ENCODE data around the gene ATG4B.

The ATG4B gene

DNA sequence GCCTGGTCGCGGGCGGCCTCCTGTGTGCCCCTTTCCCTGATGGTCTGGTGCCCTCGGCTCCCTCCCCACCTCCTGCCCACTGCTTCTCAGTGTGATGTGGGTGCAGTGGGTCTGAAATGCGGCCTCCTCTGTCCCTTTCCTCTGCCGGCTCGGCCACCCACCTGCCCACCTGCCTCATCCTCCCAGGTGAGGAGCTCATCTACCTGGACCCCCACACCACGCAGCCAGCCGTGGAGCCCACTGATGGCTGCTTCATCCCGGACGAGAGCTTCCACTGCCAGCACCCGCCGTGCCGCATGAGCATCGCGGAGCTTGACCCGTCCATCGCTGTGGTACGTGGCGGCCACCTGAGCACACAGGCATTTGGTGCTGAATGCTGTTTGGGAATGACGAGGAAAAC, 30.9 kb downstream of the ATG4B start:
- no peak for DNase-seq

DNA sequence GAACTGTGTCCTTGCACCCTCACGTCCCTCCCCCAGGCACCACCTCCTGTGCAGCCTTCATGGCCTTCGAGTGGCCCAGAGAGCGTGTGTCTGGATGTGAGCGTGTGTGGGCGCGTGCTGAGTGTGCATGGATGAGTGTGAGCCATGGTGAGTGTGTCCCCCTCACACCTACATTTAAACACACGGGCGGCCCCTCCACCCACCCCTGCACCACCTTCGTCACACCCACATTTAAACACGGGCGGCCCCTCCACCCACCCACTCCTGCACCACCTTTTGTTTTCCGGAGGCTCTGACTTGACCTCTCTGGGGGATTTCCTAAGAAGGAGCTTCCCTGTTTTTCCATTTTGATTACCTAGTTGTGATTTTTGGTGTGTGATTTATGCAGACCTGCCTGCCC, 31.3 kb downstream of the ATG4B start:
- no peak for DNase-seq

DNA sequence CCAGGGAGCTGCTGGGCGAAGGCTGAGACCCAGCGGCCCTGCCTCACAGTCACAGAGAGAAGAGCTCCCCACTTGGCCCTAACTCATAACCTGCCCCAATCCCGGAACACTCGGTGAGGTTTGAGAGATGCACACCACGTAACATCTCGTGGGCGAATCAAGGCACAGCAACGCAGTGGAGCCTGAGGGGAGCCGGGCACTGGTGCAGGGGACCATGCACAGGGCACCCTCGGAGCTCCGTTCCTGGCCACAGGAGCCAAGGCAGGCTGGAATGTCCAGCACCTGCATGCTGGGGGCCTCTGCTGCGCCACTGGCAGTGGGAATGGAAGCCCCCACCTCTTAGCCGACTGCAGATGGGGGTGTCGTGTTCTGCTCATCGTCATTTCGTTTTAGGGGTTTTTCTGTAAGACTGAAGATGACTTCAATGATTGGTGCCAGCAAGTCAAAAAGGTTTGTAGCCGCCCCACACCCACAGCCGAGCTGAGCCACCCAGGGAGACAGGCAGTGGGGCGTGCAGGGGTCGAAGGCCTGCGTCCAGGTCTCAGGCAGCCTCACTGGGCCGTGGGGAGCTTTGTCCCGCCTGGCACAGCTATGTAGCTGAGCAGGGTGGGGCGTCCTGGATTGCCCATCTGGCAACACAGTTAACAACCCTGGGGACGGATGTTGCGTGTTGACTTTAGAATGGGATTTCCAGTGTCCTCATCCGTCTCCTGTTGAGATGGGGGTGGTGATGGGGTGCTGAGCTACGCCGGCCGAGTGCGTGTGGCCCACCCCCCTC, 33.0 kb downstream of the ATG4B start:
- DNase-seq: no peak

DNA sequence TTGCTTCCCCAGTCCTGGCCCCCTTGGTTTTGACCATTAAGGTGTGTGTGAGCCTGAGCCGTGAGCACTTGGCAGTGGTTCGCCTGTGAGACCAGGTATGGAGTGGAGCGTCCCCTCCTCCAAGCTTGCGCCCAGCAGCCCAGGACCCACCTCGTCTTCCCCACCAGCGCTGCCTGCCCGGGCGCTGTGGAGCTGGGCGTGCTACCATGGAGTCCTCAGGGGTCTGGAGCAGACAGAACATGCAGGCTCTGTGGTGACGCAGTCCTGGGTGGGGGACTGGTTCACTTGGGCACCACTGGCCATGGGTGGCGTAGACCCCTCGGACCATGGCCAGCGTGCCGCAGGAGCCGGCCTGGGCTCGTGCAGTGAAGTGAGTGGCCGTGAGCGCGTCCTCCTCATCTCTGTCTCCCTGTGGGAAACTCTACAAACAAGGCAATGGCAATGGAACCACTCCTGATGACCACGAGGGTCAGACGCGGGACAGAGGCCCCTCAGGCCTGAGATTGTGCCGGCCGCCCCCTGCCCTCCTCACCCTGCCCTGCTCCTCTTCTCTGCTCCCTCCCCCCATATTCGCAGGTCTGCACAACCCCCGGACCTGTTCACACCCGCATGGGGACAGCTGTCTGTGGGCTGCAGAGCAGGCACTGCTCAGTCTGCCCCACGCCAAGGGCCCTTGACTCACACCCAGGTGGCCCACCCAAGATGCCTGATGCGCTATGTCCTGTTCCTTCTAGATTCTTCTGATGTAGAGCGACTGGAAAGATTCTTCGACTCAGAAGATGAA, 34.2 kb downstream of the ATG4B start:
- DNase-seq: no peak

DNA sequence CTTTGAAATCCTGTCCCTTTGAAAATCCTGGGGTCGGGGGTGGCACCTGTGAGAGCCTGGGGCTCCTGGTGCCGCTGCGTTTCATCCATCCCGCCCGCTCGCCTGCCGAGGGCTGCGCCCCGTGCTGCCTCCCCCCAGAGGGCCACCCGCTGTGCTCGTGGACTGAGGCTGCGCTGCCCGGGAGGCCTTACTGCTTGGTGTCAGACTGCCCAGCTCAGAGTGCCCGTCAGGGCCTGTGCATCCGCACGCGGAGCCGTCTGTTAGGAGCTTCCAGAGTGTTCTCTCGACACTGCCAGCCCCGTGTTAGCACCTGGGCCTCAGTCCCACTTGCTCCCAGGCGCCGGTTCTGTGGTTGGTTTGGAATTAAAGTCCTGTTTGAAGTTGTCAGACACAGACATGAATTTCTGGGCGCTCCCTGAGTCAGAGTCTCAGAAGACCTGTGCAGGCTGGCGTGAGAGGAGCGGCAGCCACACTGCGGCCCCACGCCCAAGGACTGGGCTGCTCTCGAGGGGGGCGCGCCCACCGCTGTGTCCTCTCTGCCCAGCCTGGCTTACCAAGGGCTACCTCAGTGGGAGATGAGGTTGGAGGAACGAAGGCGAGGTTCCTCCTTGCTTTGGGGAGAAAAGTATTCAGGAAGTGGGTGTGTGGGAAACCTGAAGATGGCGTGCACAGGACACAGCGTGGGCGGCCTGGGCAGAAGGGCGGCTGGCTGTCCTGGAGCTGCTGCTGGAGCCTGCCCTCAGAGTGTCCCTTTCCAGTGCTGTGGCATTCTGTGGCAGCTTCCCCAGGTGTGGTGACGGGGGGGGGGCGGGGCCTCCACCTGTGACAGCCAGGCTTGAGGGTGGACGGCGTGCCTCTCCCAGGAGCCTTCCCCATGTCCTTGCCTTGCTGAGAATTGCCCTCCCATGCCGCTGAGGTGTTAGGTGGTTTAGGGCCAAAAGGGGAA, 35.0 kb downstream of the ATG4B start:
- DNase-seq: no peak

GRCh38 chr2:241673189-241673663, 35.7 kb downstream of the ATG4B start:
- no peak for DNase-seq

DNA sequence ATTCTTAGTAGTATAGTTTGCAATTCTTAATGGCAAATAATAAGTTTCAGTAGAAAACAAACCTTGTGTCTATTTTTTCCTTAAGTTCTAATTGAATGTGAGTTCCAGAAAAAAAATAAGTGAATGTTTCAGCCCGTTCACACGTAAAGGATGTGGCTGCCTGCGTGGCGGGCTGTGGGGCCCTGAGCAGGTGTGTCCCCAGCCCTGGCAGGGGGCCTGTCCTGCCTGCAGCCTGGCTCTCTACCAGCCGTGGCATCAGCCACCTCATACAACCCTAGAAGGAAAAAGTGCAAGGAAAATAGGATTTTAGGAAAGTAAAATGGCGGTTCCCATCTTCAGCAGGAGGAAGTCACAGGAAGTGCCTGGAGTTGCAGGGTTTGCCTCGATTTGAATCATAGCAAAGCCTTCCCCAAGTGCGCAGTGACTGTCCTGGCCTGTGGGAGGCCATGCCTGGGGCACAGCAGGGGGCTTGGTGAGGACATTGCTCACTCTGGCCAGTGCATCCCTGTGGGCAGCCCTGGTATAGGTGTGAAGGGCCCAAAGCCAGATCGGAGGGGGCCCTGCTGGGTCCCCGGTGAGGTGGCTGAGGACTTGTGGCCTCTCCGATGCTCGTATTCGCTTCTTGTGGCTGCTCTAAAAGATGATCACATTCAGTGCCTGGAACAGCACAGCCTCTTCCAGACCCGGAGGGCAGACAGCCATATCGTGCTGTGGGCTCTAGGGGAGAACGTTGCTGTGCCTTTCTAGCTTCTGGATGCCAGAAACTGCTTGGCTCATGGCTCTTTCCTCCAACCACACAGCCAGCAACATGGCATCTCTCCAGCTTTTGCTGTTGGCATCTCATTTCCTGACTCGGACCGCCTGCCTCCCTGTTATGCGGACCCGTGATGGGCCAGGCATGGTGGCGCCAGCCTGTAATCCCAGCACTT, 36.6 kb downstream of the ATG4B start:
- DNase-seq: no peak

DNA sequence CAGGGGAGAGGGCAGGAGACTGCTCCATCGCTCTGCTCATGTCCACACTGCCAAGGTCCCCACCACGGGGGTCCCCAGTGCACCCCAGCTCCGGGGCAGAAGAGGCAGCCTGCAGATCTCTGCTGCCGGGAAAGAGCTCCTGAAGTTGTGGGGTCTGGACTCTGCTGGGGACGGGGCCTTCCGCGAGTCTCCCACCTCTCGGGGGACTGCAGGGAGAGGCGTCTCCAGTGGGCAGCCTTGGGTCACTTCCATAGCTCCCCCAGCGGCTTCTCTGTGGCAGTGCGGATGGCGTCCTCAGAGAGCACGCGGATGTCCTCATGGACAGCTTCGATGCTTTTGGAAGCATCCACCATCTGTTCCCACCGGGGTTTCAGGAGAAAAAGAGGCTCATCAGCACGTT, 38.4 kb downstream of the ATG4B start:
- no peak for DNase-seq

- DNase-seq: no peak
Measured at GRCh38 chr2:241676665-241677064, 39.2 kb downstream of the ATG4B start.

DNA sequence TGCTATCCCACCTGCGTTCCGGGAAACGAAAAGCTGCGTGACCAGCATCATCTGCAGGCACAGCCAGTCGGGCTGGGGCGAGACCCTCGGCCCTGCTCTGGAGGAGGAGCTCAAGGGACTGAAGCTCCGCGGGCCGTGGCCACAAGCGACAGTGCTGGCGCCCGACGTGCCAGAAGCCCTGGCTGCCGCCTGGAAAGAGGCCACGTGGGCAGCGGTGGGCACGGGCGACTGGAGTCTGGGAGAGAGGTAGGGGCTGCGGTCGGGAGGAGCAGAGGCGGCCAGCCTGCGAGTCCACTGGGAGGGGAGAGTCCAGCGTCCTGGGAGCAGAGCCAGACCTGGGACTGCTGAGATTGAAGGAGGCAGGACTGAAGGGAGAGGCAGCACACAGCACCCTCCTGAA, 39.9 kb downstream of the ATG4B start:
- DNase-seq: no peak

GRCh38 chr2:241678307-241678706, 40.8 kb downstream of the ATG4B start:
- DNase-seq: no peak

DNA sequence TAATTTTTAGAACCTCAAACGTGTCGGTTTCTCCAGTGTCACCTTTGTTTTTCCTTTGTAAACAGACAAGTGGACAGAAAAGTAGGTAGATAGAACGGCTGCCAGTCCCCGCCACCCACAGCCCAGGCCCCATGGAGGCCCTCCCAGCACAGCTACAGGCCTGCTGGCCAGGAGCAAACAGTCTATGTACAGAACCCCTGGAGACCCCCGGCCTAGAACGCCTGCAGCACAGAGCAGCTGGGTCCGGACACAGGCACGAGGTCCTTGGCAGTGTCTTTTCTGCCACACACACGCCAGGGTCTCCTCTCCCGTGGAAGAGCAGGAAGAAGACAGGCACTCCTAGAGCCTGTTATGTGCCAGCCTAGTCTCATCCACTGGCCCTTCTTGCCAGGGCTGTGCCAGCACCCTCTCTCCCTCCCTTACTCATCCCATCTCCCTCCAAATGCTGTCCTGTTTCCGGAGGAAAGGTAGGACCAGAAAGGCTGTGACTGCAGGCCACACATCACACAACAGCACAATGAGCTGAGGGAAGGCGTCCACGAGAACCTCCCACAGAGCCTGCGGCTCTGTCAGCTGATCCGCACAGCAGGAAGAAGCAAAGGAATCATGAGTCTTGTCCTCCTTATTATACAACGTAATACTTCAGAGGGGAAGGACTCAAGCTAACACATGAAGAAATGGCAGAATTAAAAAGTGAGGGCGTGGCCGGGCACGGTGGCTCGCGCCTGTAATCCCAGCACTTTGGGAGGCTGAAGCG, 41.5 kb downstream of the ATG4B start:
- DNase-seq: no peak

DNA sequence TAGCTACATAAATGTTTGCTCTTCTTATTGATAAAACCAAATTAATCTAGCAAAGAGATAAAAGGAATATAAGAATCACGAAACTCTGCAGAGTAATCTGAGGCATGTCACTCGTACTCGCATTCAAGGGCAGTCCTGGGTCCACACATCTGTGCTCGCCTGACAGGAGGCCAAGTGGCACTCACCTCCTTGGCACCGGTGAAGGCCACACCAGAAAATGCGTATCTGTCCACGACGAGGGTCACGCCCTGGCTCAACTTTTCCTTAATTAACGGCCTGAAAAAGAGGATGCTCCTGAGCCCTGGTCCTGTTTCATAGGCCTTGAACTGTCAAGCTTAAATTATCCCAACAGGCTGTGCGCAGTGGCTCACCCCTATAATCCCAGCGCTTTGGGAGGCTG, 42.6 kb downstream of the ATG4B start:
- no peak for DNase-seq

- DNase-seq: no peak
Measured at GRCh38 chr2:241680827-241681599, 43.5 kb downstream of the ATG4B start.

- no peak for DNase-seq
Measured at GRCh38 chr2:241686324-241686649, 48.8 kb downstream of the ATG4B start.

GRCh38 chr2:241686650-241687425, 49.3 kb downstream of the ATG4B start, which contains the start of gene DTYMK:
TSS of gene DTYMK (minus strand) at chr2:241686815. CDS start at chr2:241686783, 32 bp downstream.
- peak; percentile 97 for DNase-seq

DNA sequence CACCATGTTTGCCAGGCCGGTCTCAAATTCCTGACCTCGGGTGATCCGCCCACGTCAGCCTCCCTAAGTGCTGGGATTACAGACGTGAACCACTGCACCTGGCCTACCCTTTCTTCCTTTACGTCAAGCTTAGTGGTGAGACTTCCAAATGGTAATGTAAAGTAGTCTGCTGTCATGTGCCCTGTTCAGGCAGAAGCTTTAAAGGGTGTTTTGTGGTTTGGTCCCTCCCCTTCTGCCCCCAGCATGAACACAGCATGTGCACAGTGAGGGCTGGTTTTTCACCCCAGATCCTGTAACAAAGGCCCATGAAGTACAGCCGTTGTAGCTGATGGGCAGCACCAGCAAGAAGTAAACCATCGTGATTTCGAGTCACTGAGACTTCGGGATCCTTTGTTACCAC, 51.8 kb downstream of the ATG4B start:
- no peak for DNase-seq

DNA sequence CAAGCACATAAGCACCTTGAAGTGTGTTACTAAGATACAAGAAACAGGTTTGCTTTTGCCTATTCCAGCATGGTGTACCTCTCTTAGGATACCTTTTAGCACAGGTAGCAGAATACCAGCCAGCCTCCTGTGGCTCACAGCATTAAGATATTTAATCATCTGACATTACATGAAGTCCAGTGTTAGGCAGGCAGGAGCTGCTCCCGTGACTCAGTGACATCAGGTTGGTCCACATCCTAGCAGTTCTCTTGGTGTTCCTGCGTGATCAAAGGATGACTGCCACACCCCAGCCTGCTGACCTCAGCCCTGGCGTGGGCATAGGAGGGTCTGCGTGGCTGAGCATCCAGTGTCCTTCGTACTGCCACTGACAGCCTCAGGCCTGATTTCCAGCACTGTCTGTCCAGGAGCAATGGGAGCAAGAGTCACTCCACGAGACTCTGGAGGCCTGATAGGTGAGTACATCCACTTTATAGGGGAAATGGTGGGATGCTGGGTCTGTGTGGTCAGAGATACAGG, 52.8 kb downstream of the ATG4B start:
- no peak for DNase-seq

DNA sequence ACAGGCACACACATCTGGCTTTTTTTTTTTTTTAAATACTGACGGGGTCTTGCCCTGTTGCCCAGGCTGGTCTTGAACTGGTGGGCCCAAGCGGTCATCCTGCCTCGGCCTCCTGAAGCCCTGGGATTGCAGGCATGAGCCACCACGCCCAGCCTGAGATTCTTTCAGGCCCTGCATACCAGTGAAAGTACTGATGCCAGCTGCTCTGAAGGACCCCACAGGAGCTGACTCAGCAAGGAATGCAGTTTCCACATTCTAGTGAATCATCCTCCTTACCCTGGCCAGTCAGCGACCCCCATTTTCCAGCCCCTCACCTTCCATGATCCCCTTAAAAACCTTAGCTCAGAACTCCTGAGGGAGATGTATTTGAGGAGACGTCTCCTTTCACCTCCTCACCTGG, 55.0 kb downstream of the ATG4B start:
- DNase-seq: no peak

All from NCI-H2227 treated with DMSO at 0.1 percent for 48 hours (cell line).